Measurements from ENCODE around the gene TRIO.

DNA sequence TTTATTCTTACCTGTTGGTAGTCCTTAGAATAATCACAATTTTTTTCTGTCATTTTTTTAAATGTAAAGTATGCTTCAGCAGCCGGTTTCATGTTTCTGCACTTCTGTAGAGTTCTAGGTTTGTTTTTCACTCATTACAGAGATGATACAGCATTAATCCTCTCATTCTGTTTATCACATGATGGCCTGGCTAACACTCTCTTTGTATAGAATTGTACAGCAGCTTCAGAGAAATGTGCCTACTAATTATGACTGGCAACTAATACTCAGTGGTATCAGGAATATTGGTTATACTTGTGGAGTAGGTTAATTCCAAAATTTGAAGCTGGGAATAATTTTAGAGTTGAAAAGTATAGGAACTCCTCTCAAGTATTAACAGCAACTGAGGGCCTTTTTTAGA is 245.6 kb downstream of the TRIO start:
- TF ChIP-seq EZH2 (optimal IDR thresholded peaks at IDR 0.05; ENCODE audit: low read depth, low read length) (no peak), EZH2phosphoT487 (IDR thresholded peaks at IDR 0.05; ENCODE audit: low read length) (no peak)
- TF ChIP-seq, protein P1, sequence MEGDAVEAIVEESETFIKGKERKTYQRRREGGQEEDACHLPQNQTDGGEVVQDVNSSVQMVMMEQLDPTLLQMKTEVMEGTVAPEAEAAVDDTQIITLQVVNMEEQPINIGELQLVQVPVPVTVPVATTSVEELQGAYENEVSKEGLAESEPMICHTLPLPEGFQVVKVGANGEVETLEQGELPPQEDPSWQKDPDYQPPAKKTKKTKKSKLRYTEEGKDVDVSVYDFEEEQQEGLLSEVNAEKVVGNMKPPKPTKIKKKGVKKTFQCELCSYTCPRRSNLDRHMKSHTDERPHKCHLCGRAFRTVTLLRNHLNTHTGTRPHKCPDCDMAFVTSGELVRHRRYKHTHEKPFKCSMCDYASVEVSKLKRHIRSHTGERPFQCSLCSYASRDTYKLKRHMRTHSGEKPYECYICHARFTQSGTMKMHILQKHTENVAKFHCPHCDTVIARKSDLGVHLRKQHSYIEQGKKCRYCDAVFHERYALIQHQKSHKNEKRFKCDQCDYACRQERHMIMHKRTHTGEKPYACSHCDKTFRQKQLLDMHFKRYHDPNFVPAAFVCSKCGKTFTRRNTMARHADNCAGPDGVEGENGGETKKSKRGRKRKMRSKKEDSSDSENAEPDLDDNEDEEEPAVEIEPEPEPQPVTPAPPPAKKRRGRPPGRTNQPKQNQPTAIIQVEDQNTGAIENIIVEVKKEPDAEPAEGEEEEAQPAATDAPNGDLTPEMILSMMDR (IDR thresholded peaks at IDR 0.05; ENCODE audit: low read length): no peak
